NCI-H128 (cell line): Measurements from ENCODE around the gene AMIGO1.

Source experiments
- DNase-seq: peaks from one replicate; lab custom pipeline; 2025; ENCODE audit not compliant: unreplicated experiment; lab: John Stamatoyannopoulos, UW

The AMIGO1 gene, protein sequence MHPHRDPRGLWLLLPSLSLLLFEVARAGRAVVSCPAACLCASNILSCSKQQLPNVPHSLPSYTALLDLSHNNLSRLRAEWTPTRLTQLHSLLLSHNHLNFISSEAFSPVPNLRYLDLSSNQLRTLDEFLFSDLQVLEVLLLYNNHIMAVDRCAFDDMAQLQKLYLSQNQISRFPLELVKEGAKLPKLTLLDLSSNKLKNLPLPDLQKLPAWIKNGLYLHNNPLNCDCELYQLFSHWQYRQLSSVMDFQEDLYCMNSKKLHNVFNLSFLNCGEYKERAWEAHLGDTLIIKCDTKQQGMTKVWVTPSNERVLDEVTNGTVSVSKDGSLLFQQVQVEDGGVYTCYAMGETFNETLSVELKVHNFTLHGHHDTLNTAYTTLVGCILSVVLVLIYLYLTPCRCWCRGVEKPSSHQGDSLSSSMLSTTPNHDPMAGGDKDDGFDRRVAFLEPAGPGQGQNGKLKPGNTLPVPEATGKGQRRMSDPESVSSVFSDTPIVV

DNA sequence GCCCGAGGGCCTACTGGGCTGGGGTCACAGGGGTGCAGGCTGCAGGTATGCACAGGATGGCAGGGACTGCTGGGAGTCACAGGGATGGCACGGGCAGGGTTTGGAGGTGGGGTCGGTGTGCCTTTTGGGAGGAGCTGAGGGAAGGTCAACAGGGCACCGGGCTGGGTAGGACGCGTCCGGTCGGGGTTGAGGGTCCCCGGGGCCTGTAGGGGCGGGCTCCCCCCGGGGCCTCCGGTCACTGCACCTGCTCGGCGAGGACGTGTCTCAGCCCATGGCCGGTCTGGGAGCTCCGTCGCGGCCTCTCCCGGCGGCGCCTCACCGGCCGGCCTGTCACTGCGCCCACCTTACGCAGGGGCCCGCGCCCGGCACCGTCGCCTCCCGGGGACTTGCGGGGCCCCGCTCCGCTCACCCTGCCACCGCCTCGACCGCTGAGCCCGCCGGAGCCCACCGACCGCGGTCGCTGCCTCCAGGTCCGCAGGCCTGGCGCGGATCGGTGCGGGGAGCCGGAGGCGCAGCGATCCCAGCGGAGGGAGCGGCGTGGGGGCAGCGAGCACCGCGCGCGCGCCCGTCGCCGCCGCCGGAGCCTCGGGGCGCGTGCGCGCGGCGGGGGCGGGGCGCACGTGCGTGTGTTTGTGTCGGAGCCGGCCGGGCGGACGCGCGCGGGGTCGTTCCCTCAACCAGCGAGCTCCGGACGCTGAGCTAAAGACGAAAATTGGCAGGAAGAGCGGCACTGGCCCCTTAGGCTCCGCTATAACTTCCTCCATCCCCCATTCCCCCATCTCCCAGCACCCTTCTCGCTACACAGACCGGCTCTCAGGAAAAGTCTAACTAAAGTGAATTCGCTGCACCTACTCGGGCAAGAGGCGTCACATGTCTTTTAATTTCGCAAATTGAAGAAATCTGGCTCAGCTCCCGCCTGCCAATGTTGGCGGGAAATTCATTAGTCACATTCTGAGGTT lies at the start of gene AMIGO1:
TSS of gene AMIGO1 (minus strand) at position 552 of the 959 bp plus-strand sequence. CDS start 815 bp downstream, outside the sequence.
- no peak for DNase-seq

DNA sequence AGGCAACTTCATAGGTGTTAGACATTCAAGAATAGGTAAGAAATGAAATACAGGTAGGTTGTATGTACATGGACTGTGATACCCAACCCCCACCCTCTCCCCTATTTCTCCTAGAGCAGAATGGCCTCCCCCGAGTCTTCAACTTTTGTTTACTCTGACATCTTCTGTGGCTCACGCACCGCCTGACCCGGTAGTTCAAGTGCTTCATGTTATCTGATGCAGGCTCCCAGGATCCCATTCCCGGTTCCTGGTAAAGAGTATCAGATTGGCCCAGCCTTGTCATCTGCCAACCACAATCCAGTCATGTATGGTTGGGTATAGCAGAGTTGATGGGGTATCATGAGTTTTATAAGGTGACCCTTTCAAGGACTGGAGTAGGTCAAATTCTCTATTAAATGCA lies 48.0 kb upstream of the AMIGO1 start:
- DNase-seq = no peak

DNA sequence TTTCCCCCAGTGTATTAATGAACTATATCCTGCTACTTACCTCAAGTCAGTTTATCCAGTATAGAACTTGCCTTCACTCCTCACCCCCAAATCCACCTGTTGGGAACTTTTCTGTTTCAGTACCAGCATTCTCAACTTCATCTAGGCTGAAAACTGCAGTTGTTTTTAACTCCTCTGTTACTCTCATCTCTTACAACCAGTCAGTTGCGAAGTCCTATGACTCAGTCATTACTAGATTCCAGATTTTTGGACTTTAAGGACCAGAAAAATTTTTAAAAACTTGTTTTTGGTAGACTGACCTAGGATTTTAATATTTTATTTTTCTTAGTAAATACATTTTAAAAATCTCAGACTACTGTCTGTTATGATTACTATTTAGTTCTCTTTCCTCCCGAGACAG lies 47.0 kb upstream of the AMIGO1 start:
- no peak for DNase-seq

DNA sequence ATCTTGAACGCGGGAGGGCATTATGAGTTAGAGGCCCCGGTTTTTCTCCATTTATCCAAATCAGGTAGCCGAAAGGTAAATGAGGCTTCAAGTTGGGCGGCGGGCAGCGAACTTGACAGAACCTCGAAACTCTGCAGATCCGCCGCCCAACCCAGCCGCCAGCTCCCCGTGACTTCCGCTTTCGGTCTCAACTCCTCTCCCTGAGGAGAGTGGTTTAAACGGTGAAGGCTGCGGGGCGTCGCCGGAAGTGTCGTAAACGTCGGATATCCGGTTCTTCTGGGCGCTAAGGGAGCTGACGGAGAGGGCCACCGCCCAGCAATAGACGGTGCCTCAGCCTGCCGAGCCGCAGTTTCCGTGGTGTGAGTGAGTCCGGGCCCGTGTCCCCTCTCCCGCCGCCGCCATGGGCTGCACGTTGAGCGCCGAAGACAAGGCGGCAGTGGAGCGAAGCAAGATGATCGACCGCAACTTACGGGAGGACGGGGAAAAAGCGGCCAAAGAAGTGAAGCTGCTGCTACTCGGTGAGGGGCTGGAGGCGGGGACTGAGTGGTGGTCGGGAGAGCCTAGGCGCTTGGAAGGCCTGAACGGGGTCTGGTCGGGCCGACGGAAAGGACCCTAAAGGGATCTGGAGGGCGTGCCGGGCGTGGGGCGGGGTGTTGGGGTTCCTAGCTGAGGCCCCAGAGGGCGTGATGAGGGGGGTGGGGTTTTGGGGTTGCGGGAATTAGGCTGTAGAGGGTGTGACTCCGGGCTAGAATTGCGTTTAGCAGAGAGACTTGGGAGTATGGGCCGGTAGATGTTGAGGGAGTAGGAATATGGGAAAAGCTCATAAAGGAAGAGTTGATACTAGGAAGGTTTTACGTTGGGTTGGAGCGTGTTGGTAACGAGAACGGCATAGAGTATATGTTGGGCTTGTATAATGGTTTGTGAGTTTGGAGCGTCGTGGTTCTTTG lies 39.1 kb upstream of the AMIGO1 start, which contains the start of gene GNAI3:
TSS of gene GNAI3 (plus strand) at position 295 of the 947 bp plus-strand sequence. CDS start at position 401, 106 bp downstream.
- DNase-seq = peak; percentile 75

DNA sequence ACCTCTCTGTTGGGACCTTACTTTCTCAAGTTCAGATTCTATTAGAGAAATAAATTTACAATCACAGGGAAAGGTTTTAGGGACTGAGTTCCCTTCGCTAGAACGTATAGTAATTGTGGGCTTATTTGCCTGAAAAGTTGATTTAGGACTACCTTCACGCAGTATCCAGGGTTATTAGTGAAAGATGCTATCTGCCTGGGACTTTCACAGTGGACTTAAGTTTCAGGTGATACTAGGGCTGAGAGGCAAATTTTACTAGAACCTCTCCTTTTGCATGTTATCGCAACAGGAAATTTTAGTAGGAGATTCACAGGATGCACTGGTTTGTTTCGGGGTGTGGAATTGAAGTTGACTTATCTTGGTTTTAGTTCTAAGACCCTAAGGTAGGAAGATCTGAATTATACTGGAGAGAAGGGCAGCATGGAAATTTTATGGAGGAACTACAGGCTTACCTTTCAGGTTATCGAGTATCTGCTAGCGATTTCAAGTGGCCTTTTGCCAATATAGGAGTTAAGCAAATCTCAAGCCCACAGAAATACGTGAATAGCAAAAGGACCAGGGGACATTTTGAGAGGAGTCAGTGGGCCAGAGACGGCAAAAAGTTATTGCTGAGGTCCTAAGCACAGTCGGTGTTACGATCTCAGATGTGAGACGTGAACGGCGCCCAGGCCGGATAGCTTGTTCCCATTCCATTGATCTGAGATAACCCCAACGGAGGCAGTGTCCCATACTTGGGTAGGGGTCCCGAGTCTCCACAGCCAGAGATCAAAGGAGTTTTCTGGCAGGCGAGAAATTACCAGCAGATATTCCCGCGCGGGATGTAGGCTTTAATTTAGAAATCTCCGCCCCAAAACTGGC lies 38.2 kb upstream of the AMIGO1 start:
- no peak for DNase-seq

DNA sequence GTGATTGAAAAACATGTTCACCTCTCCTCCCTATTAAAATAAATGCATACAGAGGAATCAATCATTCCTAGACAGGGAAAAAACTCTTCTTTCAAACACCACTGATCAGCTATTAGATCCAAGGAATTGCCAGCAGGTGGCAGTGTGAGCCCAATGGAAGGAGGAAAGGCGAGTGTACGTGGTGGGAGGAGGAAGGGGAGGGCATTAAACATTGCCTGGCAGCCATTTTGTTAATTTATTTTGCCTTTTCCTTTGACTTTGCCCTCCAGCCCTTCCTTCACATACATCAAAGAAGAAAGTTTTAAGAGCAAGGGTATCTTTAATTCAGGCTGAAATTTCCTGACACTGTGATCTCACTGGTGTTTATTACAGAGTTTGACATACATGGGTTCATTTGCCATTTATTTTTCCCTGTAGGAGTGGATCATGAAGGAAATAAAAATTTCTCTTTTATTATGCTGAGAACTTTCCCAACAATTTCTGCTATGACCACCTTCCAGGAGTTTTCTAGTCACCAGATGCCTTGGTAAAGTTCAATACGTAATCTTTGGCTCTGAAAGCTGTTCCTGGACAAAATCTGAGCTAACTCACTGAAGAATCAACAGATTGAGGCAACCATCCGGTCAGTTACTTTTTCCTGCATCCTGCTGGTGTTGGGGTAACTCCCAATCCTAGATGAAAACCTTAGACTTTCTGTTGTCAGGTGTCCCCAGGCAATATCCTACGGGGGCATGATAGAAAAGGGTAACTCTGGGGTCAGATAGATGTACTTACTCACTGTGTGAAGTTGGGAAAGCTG lies 37.0 kb upstream of the AMIGO1 start:
- peak; percentile 67 for DNase-seq

DNA sequence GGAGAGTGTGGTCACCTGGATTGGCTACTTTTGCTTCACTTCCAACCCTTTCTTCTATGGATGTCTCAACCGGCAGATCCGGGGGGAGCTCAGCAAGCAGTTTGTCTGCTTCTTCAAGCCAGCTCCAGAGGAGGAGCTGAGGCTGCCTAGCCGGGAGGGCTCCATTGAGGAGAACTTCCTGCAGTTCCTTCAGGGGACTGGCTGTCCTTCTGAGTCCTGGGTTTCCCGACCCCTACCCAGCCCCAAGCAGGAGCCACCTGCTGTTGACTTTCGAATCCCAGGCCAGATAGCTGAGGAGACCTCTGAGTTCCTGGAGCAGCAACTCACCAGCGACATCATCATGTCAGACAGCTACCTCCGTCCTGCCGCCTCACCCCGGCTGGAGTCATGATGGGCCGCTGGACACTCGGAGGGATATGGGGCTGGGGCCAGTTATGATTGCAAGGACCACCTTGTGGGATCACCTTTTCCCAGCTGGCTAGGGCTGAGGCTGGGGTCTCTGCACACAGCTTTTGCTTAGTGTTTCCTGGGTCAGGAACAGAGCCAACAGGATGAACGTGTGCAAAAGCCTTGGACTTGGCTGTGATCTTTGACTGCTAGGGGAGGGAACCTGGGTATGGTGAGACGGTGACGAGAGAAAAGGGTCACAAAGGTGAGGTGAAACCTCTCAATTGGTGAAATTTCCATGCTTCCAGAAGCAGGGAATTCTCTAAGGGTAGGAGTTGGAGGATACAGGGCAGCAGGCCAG lies 34.6 kb upstream of the AMIGO1 start:
- no peak for DNase-seq

DNA sequence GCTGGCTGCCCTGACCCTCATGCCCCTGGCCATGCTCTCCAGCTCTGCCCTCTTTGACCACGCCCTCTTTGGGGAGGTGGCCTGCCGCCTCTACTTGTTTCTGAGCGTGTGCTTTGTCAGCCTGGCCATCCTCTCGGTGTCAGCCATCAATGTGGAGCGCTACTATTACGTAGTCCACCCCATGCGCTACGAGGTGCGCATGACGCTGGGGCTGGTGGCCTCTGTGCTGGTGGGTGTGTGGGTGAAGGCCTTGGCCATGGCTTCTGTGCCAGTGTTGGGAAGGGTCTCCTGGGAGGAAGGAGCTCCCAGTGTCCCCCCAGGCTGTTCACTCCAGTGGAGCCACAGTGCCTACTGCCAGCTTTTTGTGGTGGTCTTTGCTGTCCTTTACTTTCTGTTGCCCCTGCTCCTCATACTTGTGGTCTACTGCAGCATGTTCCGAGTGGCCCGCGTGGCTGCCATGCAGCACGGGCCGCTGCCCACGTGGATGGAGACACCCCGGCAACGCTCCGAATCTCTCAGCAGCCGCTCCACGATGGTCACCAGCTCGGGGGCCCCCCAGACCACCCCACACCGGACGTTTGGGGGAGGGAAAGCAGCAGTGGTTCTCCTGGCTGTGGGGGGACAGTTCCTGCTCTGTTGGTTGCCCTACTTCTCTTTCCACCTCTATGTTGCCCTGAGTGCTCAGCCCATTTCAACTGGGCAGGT lies 33.9 kb upstream of the AMIGO1 start:
- DNase-seq = no peak

DNA sequence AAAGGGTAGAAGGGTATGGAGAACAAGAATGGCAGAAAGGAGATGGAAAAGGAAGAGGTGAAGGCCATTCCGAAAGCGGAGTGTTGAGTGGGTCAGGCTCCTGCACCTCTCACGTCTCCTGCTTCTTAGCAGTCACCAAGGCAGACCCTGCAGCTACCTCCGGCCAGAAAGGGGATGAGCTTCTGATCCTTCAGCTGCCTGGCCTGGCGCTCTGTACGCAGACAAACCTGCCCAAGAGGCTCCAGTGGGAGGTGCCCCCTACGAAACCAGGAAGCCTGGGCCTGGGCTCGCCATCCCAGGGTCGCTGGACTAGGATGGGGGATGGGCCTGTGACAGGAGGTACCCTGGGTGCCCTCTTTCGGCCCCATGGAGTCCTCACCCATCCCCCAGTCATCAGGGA lies 33.1 kb upstream of the AMIGO1 start:
- DNase-seq = no peak

DNA sequence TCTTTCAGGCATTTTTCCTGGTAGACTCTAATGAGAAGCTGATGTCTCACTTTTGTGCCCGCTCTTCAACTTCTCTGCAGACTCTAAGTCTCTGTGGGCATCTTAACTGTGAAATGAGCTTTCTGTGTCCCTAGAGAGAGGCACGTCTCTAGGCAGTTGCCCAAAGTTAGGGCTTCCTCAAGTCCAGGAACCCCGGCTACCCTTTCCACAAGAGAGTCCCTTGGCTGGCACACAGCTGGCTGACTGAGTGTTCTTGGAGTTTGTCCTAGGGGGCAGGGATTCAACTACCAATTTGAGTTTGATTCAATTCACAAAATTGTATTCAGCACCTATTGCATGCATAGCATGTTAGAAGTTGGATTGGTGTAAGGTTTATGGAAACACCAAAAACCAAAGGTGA lies 31.6 kb upstream of the AMIGO1 start:
- DNase-seq = no peak

DNA sequence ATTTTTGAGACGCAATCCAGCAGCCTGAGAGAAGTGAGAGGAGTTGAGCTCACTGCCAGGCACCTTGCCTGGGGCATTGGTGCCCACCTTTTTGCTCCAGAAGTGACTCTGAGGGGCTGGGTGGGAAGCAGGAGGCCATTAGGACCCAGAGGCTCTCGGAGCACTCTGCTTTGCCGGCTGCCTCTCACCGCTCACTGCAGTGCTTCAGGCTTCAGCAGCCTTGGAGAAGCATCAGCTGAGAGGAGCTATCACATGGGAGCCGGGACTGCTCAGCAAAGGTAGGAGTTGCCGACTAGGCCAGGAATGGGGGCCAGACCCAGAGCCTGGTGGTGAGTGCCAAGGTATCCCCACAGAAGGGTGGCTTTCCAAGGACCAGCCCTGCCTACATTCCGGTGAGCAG lies 30.1 kb upstream of the AMIGO1 start, which contains the start of gene GPR61:
TSS of gene GPR61 (plus strand) at position 197 of the 400 bp plus-strand sequence. CDS start 3,151 bp downstream, outside the sequence.
- no peak for DNase-seq

DNA sequence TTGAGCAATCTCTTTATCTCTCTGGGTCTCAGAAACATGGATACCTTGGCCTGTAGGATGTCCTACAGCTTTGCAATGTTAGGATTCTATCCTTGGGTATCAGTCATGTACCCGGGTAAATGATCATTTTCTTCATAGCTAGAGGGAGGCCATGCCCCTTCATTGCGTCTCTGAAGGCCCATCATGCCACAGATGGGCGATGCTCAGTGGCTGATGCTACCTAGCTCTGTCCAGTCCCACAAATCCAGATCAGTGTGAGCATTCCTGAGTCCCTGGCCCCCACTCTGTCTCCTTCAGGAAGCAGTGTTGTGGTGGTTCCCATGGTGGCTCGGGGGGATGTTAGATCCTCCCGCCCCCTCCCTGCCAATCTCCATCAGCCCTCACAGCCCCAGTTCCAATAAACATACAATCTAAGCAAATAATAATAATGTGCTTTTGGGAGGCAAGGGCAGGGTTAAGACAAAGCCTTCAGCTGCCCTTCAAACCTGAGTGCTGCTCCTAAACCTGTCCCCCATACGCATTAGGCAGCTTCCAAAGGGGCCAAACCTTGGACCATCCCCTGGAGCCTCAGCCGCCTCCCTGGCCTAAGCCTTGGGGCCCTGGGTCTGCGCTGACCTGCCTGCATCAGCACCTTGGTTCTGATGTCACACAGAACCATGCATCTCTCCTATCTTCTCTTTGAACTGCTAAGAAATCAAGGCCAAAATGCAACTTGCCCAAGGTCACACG lies 29.5 kb upstream of the AMIGO1 start:
- DNase-seq = no peak

DNA sequence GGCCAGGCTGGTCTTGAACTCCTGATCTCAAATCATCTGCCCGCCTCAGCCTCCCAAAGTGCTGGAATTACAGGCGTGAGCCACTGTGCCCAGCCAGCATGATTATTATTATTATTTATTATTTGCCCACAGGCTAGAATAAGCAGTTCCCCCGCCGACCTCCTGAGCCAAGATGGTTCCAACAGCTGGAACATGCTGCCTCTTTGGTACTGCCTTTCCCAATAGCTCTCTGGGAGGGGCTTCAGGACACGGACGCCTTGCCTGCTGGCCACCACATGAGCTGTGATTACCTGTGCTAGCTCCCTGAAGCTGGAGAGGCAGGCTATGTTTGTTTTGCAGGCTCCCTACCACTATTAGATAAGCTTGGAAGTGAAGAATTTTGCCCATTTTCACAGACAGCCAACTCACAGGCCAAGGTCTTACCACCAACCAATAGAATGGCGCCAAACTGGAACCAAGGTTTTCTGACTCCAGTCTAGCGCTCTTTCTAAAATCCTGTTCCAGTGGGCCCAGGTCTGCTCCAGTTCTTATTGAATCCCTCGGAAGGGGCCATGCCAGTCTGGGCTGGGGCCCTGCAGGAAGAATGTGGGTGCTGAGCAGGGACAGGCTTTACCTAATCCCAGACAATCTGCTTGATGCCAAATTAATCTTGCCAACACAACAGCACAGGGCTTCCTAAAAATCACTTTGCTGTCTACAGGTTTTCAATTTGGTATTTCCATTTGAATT lies 28.1 kb upstream of the AMIGO1 start:
- DNase-seq = no peak

DNA sequence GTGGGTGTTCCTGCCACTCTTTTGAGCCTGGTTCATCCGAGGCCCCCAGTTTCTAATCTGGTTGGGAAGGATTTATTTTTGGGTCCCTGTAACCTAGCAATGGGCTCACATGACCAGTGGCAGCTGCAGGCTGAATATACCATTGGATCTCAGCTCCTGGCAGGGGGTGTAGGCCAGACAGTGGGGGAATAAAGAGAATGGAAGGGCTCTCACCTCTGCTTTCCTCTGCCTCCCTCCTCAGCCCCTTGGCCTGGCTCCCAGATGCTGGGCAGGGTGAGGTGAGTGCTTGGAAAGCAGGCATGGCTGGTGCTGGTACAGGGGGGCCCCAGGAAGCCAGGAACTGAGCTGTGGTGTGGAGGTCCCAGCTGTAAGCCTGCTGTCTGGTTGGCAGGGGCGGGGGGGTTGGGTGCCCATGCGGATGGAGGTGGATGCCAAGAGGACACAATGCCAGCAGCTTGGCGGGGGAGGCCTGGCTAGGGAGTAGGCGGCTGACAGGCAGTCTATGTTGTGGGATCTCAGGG lies 26.5 kb upstream of the AMIGO1 start:
- DNase-seq = peak; percentile 21

DNA sequence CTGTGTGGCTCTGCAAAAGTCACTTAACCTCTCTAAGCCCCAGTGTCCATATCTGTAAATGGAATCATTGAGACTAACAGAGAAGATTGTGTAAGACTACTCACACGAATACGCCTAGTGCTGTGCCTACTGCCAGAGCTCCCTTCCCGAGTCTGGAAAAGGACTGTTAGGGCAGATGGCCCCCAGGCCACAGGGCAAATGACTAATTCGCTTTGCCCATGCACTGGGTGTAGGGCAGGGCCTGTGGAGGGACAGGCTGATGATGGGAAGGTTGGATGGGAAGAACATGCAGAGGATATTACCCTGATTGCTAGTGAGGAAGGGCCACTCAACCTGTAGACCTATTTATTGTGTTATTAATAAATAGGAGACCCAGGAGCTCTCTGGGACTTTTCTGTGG lies 26.0 kb upstream of the AMIGO1 start:
- no peak for DNase-seq
